Measurements from ENCODE around the gene SLC25A15.

Gene SLC25A15

DNA sequence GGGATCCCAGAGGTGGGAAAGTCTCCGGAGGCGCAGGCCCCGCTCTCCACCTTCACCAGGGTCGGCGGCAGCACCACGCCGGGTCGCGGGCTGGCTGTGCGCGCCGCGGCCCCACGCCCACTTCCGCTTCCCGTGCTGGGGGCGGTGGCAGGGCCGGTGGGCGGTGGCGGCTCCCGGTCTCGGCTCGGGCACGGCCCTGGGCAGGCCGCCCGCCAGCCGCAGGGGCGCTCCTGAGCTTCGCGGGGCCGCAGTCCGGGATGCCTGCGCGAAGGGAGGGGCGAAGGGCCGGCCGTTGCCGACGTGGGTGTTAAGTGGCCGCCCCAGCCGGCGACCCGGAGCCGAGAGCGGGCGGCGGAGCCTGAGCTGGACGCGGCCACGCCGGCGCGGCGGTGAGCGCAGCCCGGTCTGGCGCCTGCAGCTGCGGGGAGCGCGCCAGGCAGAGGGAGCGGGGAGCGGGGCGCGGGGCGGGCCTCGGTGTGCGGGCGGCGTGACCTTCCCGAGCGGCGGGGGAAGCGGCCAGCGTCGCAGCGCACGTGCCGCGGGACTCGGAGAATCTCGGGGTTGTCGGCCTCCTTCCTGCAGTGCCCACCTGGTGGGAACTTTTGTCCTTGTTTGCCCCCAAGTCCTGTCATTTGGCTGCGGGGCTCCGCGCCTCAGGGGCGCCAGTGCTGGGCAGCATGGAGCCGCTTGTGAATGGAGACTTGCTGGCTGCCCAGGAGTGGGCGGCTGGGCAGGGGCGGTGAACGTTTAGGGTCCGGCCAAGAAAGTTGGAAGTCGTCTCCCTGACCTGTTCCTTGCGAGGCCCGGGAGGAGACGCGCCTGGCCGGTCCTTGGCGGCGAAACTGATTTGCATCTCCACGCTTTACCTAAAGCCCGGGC, at the start of gene SLC25A15:
SLC25A15 (plus strand) TSS at position 337 of the 879 bp plus-strand sequence. CDS start 3,616 bp downstream, outside the sequence.
- H3K9me3 ChIP-seq (ENCODE audit: control insufficient read depth, insufficient read depth, low read depth, low read length): no peaks in the 10 kb centered on the region
- POLR2A ChIA-PET: interaction anchor here (0.9 to 1.7 kb wide), 4 partner anchors 10 to 271 kb away, joined by 3 to 7 read pairs (median 4); partner anchors contain the start of gene WBP4
- H3K4me1 ChIP-seq (ENCODE audit: control insufficient read depth, insufficient read depth, low read length): no peaks in the 10 kb centered on the region
- H3K4me3 ChIP-seq (ENCODE audit: low read depth, low read length): peak within 1 kb of the TSS; percentile 56
- peak within 1 kb of the TSS; percentile 86 for H3K27ac ChIP-seq (ENCODE audit: extremely low read depth, low read depth, low read length)
- CTCF ChIA-PET: interaction anchor here (0.5 to 1.3 kb wide), 3 partner anchors 12 to 267 kb away, joined by 3 to 5 read pairs (median 3); no protein-coding TSS in a partner anchor
- H3K36me3 ChIP-seq (ENCODE audit: control insufficient read depth in 2 of 2, insufficient read depth in 1 of 2, low read length in 2 of 2): peaks cover 0 to 9% of the 10 kb centered on the region in 2 experiments; a peak in 1 of 3 replicates
- TF ChIP-seq KLF1 (tag by site-specific recombination; IDR thresholded peaks at IDR 0.05): peak; percentile 21; the same call in 1 of the 2 replicates
- no peak for TF ChIP-seq ZSCAN18 (tag by site-specific recombination; IDR thresholded peaks at IDR 0.05)
- TF ChIP-seq ZNF335 (tag by site-specific recombination; conservative IDR thresholded peaks at IDR 0.05): peak; percentile 70
- 0 out of 2 replicates have a peak, but pooled peaks have one; percentile 15 for TF ChIP-seq EGR2 (tag by site-specific recombination; IDR thresholded peaks at IDR 0.05; ENCODE audit: low read depth)
- TF ChIP-seq, protein P1, sequence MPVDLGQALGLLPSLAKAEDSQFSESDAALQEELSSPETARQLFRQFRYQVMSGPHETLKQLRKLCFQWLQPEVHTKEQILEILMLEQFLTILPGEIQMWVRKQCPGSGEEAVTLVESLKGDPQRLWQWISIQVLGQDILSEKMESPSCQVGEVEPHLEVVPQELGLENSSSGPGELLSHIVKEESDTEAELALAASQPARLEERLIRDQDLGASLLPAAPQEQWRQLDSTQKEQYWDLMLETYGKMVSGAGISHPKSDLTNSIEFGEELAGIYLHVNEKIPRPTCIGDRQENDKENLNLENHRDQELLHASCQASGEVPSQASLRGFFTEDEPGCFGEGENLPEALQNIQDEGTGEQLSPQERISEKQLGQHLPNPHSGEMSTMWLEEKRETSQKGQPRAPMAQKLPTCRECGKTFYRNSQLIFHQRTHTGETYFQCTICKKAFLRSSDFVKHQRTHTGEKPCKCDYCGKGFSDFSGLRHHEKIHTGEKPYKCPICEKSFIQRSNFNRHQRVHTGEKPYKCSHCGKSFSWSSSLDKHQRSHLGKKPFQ (tag by site-specific recombination; IDR thresholded peaks at IDR 0.05): 0 out of 2 replicates have a peak, but pooled peaks have one; percentile 30
- TF ChIP-seq ZNF140 (tag by site-specific recombination; IDR thresholded peaks at IDR 0.05): no peak
- peak; percentile 86 for TF ChIP-seq KLF9 (tag by site-specific recombination; IDR thresholded peaks at IDR 0.05; ENCODE audit: low read depth)
- TF ChIP-seq ZNF239 (tag by site-specific recombination; IDR thresholded peaks at IDR 0.05): no peak
- peak; percentile 79 for TF ChIP-seq ZBTB26 (tag by site-specific recombination; optimal IDR thresholded peaks at IDR 0.05)
- TF ChIP-seq, protein P2, sequence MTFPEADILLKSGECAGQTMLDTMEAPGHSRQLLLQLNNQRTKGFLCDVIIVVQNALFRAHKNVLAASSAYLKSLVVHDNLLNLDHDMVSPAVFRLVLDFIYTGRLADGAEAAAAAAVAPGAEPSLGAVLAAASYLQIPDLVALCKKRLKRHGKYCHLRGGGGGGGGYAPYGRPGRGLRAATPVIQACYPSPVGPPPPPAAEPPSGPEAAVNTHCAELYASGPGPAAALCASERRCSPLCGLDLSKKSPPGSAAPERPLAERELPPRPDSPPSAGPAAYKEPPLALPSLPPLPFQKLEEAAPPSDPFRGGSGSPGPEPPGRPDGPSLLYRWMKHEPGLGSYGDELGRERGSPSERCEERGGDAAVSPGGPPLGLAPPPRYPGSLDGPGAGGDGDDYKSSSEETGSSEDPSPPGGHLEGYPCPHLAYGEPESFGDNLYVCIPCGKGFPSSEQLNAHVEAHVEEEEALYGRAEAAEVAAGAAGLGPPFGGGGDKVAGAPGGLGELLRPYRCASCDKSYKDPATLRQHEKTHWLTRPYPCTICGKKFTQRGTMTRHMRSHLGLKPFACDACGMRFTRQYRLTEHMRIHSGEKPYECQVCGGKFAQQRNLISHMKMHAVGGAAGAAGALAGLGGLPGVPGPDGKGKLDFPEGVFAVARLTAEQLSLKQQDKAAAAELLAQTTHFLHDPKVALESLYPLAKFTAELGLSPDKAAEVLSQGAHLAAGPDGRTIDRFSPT (tag by site-specific recombination; IDR thresholded peaks at IDR 0.05): peak; percentile 80
- TF ChIP-seq ZNF660 (tag by site-specific recombination; IDR thresholded peaks at IDR 0.05): peak; percentile 54; the same call in 1 of the 2 replicates
- TF ChIP-seq GLIS2 (tag by site-specific recombination; IDR thresholded peaks at IDR 0.05): 0 out of 2 replicates have a peak, but pooled peaks have one; percentile 7
- TF ChIP-seq ZNF274 (IDR thresholded peaks at IDR 0.05; ENCODE audit: low read length): no peak
- TF ChIP-seq ZNF274 (tag by site-specific recombination; IDR thresholded peaks at IDR 0.05; ENCODE audit: borderline replicate concordance): no peak
- no peak for TF ChIP-seq ZNF354C (tag by site-specific recombination; IDR thresholded peaks at IDR 0.05; ENCODE audit: borderline replicate concordance, low read depth)
- TF ChIP-seq ZNF423 (tag by site-specific recombination; IDR thresholded peaks at IDR 0.05): no peak
- TF ChIP-seq ZBTB1 (tag by site-specific recombination; IDR thresholded peaks at IDR 0.05): no peak
- no peak for TF ChIP-seq GLI4 (tag by site-specific recombination; IDR thresholded peaks at IDR 0.05)
- TF ChIP-seq ZNF311 (tag by site-specific recombination; IDR thresholded peaks at IDR 0.05; ENCODE audit: borderline replicate concordance): no peak
- no peak for TF ChIP-seq ZNF560 (tag by site-specific recombination; IDR thresholded peaks at IDR 0.05; ENCODE audit: borderline replicate concordance)
- no peak for TF ChIP-seq OVOL3 (tag by site-specific recombination; IDR thresholded peaks at IDR 0.05)
- TF ChIP-seq ZNF449 (tag by site-specific recombination; IDR thresholded peaks at IDR 0.05): no peak
- TF ChIP-seq ZNF501 (tag by site-specific recombination; IDR thresholded peaks at IDR 0.05): peak; percentile 65; the same call in 1 of the 2 replicates
- TF ChIP-seq, protein P3, sequence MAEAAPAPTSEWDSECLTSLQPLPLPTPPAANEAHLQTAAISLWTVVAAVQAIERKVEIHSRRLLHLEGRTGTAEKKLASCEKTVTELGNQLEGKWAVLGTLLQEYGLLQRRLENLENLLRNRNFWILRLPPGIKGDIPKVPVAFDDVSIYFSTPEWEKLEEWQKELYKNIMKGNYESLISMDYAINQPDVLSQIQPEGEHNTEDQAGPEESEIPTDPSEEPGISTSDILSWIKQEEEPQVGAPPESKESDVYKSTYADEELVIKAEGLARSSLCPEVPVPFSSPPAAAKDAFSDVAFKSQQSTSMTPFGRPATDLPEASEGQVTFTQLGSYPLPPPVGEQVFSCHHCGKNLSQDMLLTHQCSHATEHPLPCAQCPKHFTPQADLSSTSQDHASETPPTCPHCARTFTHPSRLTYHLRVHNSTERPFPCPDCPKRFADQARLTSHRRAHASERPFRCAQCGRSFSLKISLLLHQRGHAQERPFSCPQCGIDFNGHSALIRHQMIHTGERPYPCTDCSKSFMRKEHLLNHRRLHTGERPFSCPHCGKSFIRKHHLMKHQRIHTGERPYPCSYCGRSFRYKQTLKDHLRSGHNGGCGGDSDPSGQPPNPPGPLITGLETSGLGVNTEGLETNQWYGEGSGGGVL (tag by site-specific recombination; IDR thresholded peaks at IDR 0.05): no peak
- TF ChIP-seq ZFHX2 (tag by site-specific recombination; conservative IDR thresholded peaks at IDR 0.05): peak; percentile 70
- TF ChIP-seq ZNF23 (tag by site-specific recombination; IDR thresholded peaks at IDR 0.05; ENCODE audit: borderline replicate concordance): no peak
- TF ChIP-seq ZNF341 (tag by site-specific recombination; IDR thresholded peaks at IDR 0.05; ENCODE audit: low read depth): peak; percentile 21; the same call in 1 of the 2 replicates
